Measurements from ENCODE around the gene PRC1. TPM values are rescaled to one million over a fixed set of nuclear protein-coding genes. Genes with fewer than 3 reads are reported as not detected.

The PRC1 gene
- total RNA-seq, 4 donors from 2014 or later, result 4.0 to 5.8 (median 4.6) TPM

DNA sequence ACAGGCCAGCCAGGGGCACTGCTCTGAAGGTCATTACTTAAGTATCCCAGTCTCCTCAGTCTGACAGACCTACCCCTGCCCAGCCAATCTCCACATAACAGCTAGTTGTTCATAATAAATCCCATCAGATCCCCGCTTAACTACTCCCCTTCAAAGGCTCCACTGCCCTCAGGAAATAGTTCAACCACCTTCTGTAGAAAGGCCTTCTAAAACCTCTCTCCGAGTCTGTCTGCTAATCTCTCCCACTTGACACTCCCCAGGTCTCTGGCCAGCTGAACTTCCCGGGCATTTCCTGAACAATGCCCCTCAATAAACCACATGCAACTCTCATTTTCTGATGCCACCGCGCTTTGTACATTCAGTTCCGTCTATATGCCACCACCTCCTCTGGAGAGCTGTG, 6.0 kb downstream of the PRC1 start:
- no peak for DNase-seq (ENCODE audit: extremely low spot score)
- WGBS, result 84% methylated on average over 6 of the region's 6 CpGs
- no peaks in the 10 kb centered on the region for H3K36me3 ChIP-seq
- TF ChIP-seq POLR2AphosphoS5 (IDR thresholded peaks at IDR 0.05), result no peak
- no peak for TF ChIP-seq EP300 (IDR thresholded peaks at IDR 0.05)
- TF ChIP-seq POLR2A (IDR thresholded peaks at IDR 0.05; ENCODE audit: low read depth), result no peak
- TF ChIP-seq, protein P1, sequence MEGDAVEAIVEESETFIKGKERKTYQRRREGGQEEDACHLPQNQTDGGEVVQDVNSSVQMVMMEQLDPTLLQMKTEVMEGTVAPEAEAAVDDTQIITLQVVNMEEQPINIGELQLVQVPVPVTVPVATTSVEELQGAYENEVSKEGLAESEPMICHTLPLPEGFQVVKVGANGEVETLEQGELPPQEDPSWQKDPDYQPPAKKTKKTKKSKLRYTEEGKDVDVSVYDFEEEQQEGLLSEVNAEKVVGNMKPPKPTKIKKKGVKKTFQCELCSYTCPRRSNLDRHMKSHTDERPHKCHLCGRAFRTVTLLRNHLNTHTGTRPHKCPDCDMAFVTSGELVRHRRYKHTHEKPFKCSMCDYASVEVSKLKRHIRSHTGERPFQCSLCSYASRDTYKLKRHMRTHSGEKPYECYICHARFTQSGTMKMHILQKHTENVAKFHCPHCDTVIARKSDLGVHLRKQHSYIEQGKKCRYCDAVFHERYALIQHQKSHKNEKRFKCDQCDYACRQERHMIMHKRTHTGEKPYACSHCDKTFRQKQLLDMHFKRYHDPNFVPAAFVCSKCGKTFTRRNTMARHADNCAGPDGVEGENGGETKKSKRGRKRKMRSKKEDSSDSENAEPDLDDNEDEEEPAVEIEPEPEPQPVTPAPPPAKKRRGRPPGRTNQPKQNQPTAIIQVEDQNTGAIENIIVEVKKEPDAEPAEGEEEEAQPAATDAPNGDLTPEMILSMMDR (IDR thresholded peaks at IDR 0.05), result no peak
- H3K27ac ChIP-seq (replicated peaks in 1 of 4), result no peak overlapping the region
- H3K4me1 ChIP-seq, result peaks cover 0 to 3% (median 3%) of the 10 kb centered on the region in 4 donors
- no peak overlapping the region for H3K4me3 ChIP-seq
- intact Hi-C loops (cut with DNase I), result no loop called here
- no peaks in the 10 kb centered on the region for H3K9me3 ChIP-seq
- no peaks in the 10 kb centered on the region for H3K27me3 ChIP-seq

DNA sequence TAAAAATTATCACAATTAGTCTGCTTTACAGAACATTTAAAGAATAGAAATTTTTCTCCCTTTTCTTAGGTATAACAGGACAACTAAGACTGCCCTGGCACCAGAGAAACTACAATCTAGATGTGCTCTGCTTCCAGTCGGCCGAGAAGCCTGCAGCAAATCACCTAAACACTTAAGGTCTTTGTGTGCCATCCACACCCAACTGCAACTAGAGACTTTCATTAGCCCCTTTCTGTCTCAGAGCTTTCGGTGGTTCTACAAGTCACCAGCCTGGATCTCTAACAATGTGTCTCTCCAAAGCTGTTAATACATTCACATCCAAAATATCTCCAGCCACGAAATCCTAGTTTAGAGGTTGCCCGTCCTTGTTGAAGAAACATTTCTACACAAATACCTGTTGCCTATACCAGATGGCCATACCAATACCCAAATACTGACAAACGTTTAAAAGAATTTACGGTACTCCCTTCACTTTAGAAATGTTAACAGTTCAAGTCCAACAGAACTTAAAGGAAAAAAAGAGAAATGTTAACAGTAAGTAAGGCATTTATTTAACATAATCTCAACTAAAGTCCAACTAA, 6.7 kb downstream of the PRC1 start:
- no peaks in the 10 kb centered on the region for H3K9me3 ChIP-seq
- WGBS, result 72% methylated on average over 7 of the region's 7 CpGs
- intact Hi-C loops (cut with DNase I), result no loop called here

DNA sequence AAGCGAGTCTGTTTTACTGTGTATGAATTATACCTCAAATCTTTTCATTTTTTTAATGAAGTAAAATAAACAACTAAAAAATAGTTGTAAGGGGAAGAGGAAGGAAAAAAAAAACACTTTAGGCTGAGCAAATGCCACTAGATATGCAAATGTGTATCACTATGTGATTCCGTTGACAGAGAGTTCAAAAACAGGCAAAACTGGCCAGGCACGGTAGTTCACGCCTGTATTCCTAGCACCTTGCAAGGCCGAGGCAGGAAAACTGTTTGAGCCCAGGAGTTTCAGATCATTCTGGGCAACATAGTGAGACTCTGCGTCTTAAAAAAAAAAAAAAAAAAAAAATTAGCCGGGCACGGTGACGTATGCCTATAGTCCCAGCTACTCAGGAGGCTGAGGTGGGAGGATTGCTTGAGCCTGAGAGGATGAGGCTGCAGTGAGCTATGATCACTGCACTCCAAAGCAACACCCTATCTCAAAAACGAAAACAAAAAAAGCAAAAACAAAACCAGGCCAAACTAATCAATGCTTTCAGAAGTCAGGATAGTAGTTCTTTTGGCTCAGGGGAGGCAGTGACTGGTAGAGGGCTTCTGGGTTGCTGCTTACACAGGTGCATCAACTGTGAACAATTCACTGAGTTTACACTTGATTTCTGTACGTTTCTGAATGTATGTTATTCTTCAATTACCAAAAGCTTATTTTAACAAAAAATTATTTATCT, 7.4 kb downstream of the PRC1 start:
- Histone ChIP-seq H3K27me3 (no peaks in the 10 kb centered on the region), H3K9me3 (no peaks in the 10 kb centered on the region), H3K4me1 (no peaks in the 10 kb centered on the region), H3K36me3 (no peaks in the 10 kb centered on the region), H3K4me3 (no peak overlapping the region), H3K27ac (replicated peaks in 1 of 4) (no peak overlapping the region)
- DNase-seq (ENCODE audit: extremely low spot score), result no peak
- no peak for TF ChIP-seq POLR2AphosphoS5 (IDR thresholded peaks at IDR 0.05)
- no peak for TF ChIP-seq POLR2A (IDR thresholded peaks at IDR 0.05; ENCODE audit: low read depth)
- TF ChIP-seq, protein P1 (IDR thresholded peaks at IDR 0.05), result no peak
- TF ChIP-seq EP300 (IDR thresholded peaks at IDR 0.05), result no peak
- 91% methylated on average over 11 of the region's 11 CpGs for WGBS
- intact Hi-C loops (cut with DNase I), result no loop called here

More for the DNA sequence above, 6.7 kb downstream of the PRC1 start:
- Histone ChIP-seq H3K4me3 (no peak overlapping the region), H3K4me1 (no peaks in the 10 kb centered on the region), H3K27me3 (no peaks in the 10 kb centered on the region), H3K27ac (replicated peaks in 1 of 4) (no peak overlapping the region), H3K36me3 (no peaks in the 10 kb centered on the region)
- TF ChIP-seq EP300 (IDR thresholded peaks at IDR 0.05) (no peak), POLR2AphosphoS5 (IDR thresholded peaks at IDR 0.05) (no peak), POLR2A (IDR thresholded peaks at IDR 0.05; ENCODE audit: low read depth) (no peak)
- TF ChIP-seq, protein P1 (IDR thresholded peaks at IDR 0.05), result no peak
- no peak for DNase-seq (ENCODE audit: extremely low spot score)

DNA sequence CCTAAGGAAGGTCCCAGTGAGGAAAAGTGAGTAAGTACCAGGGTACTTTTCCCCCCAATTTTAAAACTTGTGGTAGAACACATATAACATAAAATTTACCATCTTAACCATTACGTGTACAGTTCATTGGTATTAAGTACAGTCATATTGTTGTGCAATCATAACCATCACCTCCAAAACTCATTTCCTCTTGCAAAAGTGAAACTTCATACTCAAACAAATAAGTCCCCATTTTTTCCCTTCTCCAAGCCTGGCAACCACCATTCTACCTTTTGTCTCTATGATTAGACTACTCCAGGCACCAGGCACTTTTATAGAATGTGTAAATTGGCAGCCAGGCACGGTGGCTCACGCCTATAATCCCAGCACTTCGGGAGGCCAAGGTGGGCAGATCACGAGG, 12.2 kb downstream of the PRC1 start:
- Histone ChIP-seq H3K4me3 (no peak overlapping the region), H3K36me3 (peaks cover 0 to 16% (median 2%) of the 10 kb centered on the region in 4 donors), H3K27me3 (no peaks in the 10 kb centered on the region), H3K4me1 (no peaks in the 10 kb centered on the region), H3K27ac (replicated peaks in 1 of 4) (no peak overlapping the region), H3K9me3 (no peaks in the 10 kb centered on the region)
- intact Hi-C loops (cut with DNase I), result no loop called here
- DNase-seq (ENCODE audit: extremely low spot score), result no peak
- 92% methylated on average over 5 of the region's 5 CpGs for whole genome bisulfite sequencing
- TF ChIP-seq POLR2A (IDR thresholded peaks at IDR 0.05; ENCODE audit: low read depth), result no peak
- TF ChIP-seq, protein P1 (IDR thresholded peaks at IDR 0.05), result no peak
- TF ChIP-seq POLR2AphosphoS5 (IDR thresholded peaks at IDR 0.05), result no peak
- TF ChIP-seq EP300 (IDR thresholded peaks at IDR 0.05), result no peak
